NCI-H2196 (cell line): ENCODE results near the gene SFTPB.
"Not testable (repeated sequence)": the region's sequence is repeated elsewhere in the genome, so short reads cannot be mapped to it uniquely, and the experiment has no call there.

Experiments used
- DNase-seq: peaks from one replicate; lab custom pipeline; 2025; ENCODE audit not compliant: unreplicated experiment; lab: John Stamatoyannopoulos, UW

SFTPB gene

DNA sequence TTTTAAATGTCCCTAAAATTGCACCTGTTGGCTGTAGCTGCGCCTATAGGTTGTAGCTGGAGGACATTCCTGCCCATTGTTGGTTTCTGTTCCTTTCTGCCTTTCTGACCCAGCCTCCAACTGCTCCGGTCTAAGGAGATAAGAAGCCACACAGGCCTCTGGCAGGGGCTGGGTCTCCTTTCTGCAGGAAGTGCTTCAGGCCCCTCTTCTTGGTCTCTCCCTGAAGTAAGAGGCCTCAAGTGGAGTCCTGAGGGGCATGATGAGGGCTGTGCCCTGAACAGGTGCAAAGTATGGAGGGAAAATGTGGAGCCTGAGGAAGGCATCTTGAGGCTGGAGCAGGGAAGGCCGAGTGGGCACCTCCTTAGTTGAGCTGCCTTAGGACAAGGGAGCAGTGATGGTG lies 10.4 kb upstream of the SFTPB start:
- DNase-seq: no peak

- DNase-seq: no peak
Observed at GRCh38 chr2:85675866-85676548, 8.0 kb upstream of the SFTPB start.

- DNase-seq: no peak
Observed at GRCh38 chr2:85675427-85675826, 7.4 kb upstream of the SFTPB start.

DNA sequence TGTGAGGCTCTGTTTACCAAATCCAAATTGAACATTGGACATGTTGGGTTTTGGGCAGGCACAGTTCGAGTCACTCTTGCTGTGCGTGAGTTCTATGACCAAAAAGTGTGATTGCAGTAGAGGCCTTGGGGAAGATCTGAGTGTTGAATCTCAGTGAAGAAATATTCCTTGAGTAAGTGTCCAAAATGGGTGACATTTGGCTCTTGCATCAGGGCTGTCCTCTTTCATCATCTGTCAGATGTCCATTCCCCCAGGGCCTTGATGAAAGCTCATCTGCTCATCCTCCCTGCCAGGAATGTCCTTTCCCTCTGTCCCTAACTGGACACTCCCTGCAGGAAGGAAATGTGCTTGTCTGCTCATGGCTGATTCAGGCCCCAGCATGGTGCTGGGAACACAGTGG lies 6.4 kb upstream of the SFTPB start:
- no peak for DNase-seq

DNA sequence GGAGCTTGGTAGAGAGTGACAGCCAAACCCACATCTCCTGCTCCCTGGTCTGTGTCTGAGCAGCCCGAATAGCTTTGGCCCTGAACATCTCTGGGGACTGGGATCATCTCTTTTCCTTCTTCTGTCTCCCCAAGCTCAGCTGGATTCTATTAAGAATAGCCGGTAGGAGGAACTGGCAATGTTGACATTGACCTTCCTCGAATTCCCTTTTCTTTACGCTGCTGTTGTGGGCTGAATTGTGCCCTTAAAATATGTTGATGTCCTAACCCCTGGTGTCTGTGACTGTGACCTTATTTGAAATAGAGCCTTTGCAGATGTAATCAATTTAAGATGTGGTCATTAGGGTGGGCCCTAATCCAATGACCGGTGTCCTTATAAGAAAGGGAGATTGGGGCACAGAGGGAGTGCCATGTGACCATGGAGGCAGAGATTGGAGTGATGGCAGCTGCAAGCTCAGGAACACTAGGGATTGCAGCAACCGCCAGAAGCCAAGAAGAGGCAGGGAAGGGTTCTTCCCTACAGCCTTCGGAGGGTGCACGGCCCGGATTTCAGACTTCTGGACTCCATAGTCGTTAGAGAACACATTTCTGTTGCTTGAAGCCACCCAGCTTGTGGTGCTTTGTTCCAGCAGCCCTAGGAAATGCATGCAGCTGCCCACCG lies 5.8 kb upstream of the SFTPB start:
- no peak for DNase-seq

- no peak for DNase-seq
Observed at GRCh38 chr2:85672456-85672855, 4.5 kb upstream of the SFTPB start.

- not testable (repeated sequence) for DNase-seq
Observed at GRCh38 chr2:85670416-85670815, 2.4 kb upstream of the SFTPB start.

- no peak for DNase-seq
Observed at GRCh38 chr2:85669549-85669948, 1.6 kb upstream of the SFTPB start.

- no peak for DNase-seq
Observed at GRCh38 chr2:85668857-85669142, 801 bp upstream of the SFTPB start.

DNA sequence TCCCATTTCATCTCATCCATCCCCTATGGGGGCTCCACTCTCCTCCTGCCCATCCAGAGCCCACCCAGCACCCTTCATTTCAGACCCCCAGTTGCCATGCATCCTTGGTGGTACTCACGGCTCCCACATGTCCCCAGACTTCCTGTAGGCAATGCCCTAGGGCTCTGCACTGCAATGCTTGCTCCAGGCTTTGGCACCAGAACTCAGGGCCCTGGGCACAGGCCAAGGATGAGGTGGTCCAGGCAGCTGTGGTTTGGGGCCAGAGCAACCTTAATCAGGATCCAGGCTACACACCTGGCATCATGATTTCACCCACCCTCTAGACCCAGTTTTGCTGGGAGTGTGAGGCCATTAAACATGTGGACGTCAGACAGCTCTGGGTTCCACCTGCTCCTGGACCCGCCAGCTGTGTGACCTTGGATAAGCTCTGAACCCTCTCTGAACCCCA lies 414 bp downstream of the SFTPB start:
- no peak for DNase-seq

GRCh38 chr2:85666435-85667316 lies 1.3 kb downstream of the SFTPB start:
- no peak for DNase-seq

- no peak for DNase-seq
Observed at GRCh38 chr2:85666016-85666415, 2.0 kb downstream of the SFTPB start.

DNA sequence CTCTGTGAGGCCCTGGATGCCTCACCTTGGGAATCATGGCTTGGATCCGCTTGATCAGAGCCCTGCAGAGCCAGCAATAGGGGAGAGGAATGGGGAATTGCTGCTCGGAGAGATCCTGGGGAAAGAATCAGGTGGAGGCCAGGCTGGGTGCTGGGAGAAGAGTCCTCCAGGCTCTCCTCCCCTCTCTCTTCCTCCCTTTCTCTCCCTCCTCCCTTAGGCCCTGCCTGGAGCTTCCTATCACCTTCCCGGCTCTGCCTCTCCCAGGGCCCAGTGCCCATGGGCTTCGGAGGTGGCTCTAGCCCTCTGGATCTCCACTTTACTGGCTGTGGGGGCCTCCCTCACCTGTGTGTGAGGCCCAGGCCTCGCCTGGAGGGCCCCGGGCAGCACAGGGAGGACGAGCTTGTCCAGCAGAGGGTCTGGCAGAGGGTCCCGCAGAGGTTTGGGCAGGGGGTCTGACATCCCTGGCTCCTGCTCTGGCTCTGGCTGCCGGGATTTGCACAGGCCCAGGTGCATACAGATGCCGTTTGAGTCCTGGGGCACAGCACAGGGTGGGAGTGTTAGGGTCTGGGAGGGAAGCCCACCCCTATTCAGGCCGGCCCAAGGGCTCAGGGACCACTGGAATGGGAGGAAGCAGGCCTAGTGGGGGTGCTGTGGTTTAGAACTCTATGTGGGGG lies 2.6 kb downstream of the SFTPB start:
- DNase-seq: no peak

DNA sequence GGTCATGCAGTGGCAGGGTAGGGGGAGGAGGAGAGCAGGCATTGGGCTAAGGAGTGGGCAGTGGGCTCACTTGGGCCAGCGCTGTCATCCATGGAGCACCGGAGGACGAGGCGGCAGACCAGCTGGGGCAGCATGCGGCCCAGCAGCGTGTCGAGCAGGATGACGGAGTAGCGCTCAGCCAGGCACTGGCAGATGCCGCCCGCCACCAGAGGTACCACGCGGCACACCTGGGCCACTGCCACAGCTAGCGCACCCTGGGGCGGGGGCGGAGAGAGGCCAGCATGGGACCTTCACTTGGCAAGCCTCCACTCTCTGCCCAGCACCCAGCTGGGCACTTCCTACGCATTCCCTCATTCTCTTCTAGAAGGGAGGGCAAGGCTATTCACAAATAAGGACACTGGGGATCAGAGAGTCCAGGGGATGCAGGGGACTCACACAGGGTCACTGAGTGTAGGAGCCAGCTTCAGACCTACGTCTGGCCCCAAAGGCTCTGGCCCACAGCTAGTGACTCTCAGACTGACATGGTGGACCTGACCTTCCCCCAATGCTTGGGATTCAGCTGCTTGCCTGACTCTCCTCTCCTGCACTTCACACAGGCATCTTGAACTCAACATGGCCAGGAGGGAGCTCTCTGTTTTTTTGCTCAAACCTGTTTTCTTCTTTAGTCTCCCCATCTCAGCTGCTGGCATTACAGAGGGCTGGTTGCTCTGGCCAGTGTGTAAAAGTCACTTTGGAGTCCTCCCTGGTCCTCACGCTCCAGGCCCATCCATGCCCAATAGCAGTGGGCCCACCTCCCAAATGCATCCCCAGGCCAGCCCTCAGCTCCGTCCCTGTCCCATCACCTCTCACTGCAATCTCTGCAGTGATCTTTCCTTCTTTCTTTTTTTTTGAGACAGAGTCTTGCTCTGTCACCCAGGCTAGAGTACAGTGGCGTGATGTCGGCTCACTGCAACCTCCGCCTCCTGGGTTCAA lies 4.1 kb downstream of the SFTPB start:
- no peak for DNase-seq

- DNase-seq: no peak
Observed at GRCh38 chr2:85662899-85663593, 5.0 kb downstream of the SFTPB start.

- no peak for DNase-seq
Observed at GRCh38 chr2:85661139-85661858, 6.7 kb downstream of the SFTPB start.

DNA sequence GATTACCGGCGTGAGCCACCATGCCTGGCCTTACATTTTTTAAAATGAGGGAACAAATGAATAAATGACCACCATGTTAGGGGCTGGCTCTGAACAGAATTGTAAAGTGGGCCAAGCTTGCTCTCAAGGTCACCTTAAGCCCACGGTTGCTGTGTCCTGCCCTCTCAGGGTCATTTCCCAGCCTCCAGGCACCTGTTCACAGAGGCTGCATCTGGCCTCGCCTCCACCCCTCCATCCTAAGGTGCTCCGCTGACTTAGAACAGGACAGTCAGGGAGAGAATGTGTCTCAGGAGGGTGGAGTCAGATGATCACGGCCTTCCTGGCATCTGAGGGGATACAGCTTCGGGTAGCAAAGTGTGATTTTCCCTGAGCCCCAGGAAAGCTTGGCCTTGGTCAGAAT lies 7.3 kb downstream of the SFTPB start:
- DNase-seq: no peak

DNA sequence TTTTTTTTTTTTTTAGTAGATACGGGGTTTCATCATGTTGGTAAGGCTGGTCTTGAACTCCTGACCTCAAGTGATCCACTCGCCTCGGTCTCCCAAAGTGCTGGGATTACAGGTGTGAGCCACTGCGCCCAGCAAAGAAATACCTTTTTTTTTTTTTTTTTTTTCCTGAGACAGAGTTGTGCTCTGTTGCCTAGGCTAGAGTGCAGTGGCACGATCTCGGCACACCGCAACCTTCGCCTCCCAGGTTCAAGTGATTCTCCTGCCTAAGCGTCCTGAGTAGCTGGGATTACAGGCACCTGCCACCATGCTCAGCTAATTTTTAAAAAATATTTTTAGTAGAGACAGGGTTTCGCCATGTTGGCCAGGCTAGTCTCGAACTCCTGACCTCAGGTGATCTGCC lies 7.7 kb downstream of the SFTPB start:
- not testable (repeated sequence) for DNase-seq

DNA sequence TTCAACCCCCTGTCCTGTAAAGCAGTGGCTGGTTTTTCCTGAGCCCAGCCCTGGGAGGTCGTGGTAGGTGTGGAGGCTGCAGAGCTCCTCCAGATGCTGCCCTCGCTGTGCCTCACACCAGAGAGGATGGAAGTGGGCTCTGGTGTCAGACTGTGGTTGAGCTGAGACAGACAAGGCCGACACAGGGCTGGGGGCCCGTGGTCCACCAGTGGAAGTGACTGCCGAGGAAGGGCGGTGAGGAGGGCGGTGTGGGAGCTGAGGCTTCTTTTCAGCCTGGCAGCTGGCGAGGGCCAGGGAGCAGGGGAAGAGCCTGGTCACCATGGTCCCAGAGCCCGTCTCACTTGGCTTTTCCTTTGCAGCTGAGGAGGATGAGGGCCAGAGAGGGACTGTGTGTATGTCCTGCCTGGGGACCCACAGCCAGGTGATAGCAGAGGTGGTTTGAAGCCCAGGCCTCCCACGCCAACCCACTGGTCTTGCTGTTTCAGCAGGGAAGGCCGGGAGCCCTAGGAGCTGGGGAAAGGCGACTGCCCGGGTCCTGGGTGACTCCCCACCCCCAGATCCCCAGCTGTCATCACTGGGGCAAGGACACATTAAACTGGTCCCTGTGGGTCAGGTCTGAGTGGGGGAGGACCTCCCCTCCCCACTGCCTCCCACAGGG lies 8.5 kb downstream of the SFTPB start:
- DNase-seq: no peak
